SU-DHL-6 (cell line): ENCODE measurements around the gene TOM1L2.

Experiments
- H2AFZ ChIP-seq: fragments of 200-600 bp; sonication (generic); 2 replicates; pipeline ENCODE4 v1.6.1; 2014; ENCODE audit warnings: low read depth, mild to moderate bottlenecking, moderate library complexity, mixed read lengths, antibody characterized with exemption, low read length; ENCODE audit not compliant: severe bottlenecking
- H3F3A ChIP-seq: fragments of 200-600 bp; shearing (Covaris generic); 2 replicates; pipeline ENCODE4 v1.6.0; 2016; ENCODE audit warnings: antibody characterized with exemption, mild to moderate bottlenecking; ENCODE audit not compliant: insufficient read depth
- H3K27ac ChIP-seq: fragments of 200-600 bp; sonication (generic); 2 replicates; pipeline ENCODE4 v1.5.1; 2016; ENCODE audit warnings: low read depth, mild to moderate bottlenecking, low read length, moderate library complexity, mixed read lengths
- H3K27me3 ChIP-seq: fragments of 200-600 bp; sonication (generic), shearing (Covaris generic); 2 replicates; pipeline ENCODE4 v1.6.0; 2014; ENCODE audit warnings: mild to moderate bottlenecking, low read length
- H3K36me3 ChIP-seq: fragments of 200-600 bp; sonication (generic); 2 replicates; pipeline ENCODE4 v1.6.1; 2014; ENCODE audit warnings: mild to moderate bottlenecking, low read length, mixed read lengths
- H3K4me2 ChIP-seq: fragments of 300-600, 200-600 bp; shearing (Covaris generic), sonication (generic); 2 replicates; pipeline ENCODE4 v1.6.0; 2014; ENCODE audit warnings: low read length, low read depth, mild to moderate bottlenecking; ENCODE audit not compliant: poor library complexity, severe bottlenecking
- H3K4me3 ChIP-seq: fragments of 200-600 bp; sonication (generic); 2 replicates; pipeline ENCODE4 v1.5.1; 2014; ENCODE audit warnings: antibody characterized with exemption, low read length, mild to moderate bottlenecking, mixed read lengths; ENCODE audit not compliant: insufficient read depth, poor library complexity, severe bottlenecking
- H3K79me2 ChIP-seq: fragments of 200-600 bp; sonication (generic); 2 replicates; pipeline ENCODE4 v1.6.1; 2014; ENCODE audit warnings: mild to moderate bottlenecking, low read length, moderate library complexity; ENCODE audit not compliant: insufficient read depth
- H3K9ac ChIP-seq: fragments of 200-600 bp; sonication (generic); 2 replicates; pipeline ENCODE4 v1.7.0; 2014; ENCODE audit warnings: mild to moderate bottlenecking, low read length
- H3K9me2 ChIP-seq: fragments of 200-600 bp; sonication (generic); replicated peaks from 2 replicates; pipeline ENCODE4 v1.6.1; 2014; ENCODE audit warnings: low read length; ENCODE audit not compliant: insufficient read depth
- H3K9me3 ChIP-seq: fragments of 200-600 bp; sonication (generic); 2 replicates; pipeline ENCODE4 v1.6.1; 2014; ENCODE audit warnings: low read length, mixed read lengths; ENCODE audit not compliant: insufficient read depth
- H4K20me1 ChIP-seq: fragments of 200-600 bp; sonication (generic); 2 replicates; pipeline ENCODE4 v1.6.1; 2014; ENCODE audit warnings: low read depth, mild to moderate bottlenecking, antibody characterized with exemption, low read length, moderate library complexity, mixed read lengths
- EZH2phosphoT487 ChIP-seq: fragments of 200-600 bp; sonication (generic), shearing (Covaris generic); conservative IDR thresholded peaks from 2 replicates; pipeline ENCODE4 v1.6.1; 2018; ENCODE audit warnings: mild to moderate bottlenecking, antibody characterized with exemption, low read length, moderate library complexity, mixed read lengths
- TF ChIP-seq, protein P1 (sequence below): fragments of 200-600 bp; sonication (generic); IDR thresholded peaks from one replicate; pipeline ENCODE4 v1.5.1; 2017; ENCODE audit warnings: antibody characterized with exemption, mild to moderate bottlenecking, low read length, moderate library complexity; ENCODE audit not compliant: insufficient read depth, poor library complexity, severe bottlenecking

Gene TOM1L2

GRCh38 chr17:17966399-17966798 is 5.8 kb downstream of the TOM1L2 start:
- H3K27me3 ChIP-seq = no peaks in the 10 kb centered on the region
- TF ChIP-seq, protein P1, sequence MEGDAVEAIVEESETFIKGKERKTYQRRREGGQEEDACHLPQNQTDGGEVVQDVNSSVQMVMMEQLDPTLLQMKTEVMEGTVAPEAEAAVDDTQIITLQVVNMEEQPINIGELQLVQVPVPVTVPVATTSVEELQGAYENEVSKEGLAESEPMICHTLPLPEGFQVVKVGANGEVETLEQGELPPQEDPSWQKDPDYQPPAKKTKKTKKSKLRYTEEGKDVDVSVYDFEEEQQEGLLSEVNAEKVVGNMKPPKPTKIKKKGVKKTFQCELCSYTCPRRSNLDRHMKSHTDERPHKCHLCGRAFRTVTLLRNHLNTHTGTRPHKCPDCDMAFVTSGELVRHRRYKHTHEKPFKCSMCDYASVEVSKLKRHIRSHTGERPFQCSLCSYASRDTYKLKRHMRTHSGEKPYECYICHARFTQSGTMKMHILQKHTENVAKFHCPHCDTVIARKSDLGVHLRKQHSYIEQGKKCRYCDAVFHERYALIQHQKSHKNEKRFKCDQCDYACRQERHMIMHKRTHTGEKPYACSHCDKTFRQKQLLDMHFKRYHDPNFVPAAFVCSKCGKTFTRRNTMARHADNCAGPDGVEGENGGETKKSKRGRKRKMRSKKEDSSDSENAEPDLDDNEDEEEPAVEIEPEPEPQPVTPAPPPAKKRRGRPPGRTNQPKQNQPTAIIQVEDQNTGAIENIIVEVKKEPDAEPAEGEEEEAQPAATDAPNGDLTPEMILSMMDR = no peak
- no peak for TF ChIP-seq EZH2phosphoT487
- no peaks in the 10 kb centered on the region for H3K9me3 ChIP-seq
- H3K9me2 ChIP-seq = no peaks in the 10 kb centered on the region
- no peak overlapping the region for H2AFZ ChIP-seq
- no peak overlapping the region for H3K4me3 ChIP-seq
- no peak overlapping the region for H3K27ac ChIP-seq
- H3F3A ChIP-seq = no peaks in the 10 kb centered on the region
- H3K79me2 ChIP-seq = no peaks in the 10 kb centered on the region
- no peak overlapping the region for H3K9ac ChIP-seq
- no peaks in the 10 kb centered on the region for H3K36me3 ChIP-seq
- no peak overlapping the region for H3K4me2 ChIP-seq
- no peaks in the 10 kb centered on the region; the same call in 1 of the 2 replicates for H4K20me1 ChIP-seq

- H3K9me3 ChIP-seq = no peaks in the 10 kb centered on the region
- no peaks in the 10 kb centered on the region for H4K20me1 ChIP-seq
- no peaks in the 10 kb centered on the region for H3K9me2 ChIP-seq
- no peak overlapping the region for H3K9ac ChIP-seq
- no peak overlapping the region for H3K4me3 ChIP-seq
- H3K27ac ChIP-seq = no peak overlapping the region
- TF ChIP-seq, protein P1 = no peak
- TF ChIP-seq EZH2phosphoT487 = no peak
- no peaks in the 10 kb centered on the region for H3F3A ChIP-seq
- H3K4me2 ChIP-seq = no peak overlapping the region
- H3K36me3 ChIP-seq = no peaks in the 10 kb centered on the region
- no peaks in the 10 kb centered on the region for H3K79me2 ChIP-seq
- H3K27me3 ChIP-seq = no peaks in the 10 kb centered on the region
- no peak overlapping the region for H2AFZ ChIP-seq
Observed at GRCh38 chr17:17965152-17965721, 7.0 kb downstream of the TOM1L2 start.

GRCh38 chr17:17964710-17965109 is 7.5 kb downstream of the TOM1L2 start:
- H3K36me3 ChIP-seq = no peaks in the 10 kb centered on the region
- no peaks in the 10 kb centered on the region for H4K20me1 ChIP-seq
- no peak overlapping the region for H3K4me2 ChIP-seq
- no peaks in the 10 kb centered on the region for H3K9me2 ChIP-seq
- H3K9me3 ChIP-seq = no peaks in the 10 kb centered on the region
- H3K4me3 ChIP-seq = no peak overlapping the region
- no peak for TF ChIP-seq EZH2phosphoT487
- TF ChIP-seq, protein P1 = no peak
- H3K27ac ChIP-seq = no peak overlapping the region
- no peaks in the 10 kb centered on the region for H3F3A ChIP-seq
- no peaks in the 10 kb centered on the region for H3K79me2 ChIP-seq
- H2AFZ ChIP-seq = no peak overlapping the region
- H3K27me3 ChIP-seq = no peaks in the 10 kb centered on the region
- no peak overlapping the region for H3K9ac ChIP-seq
